Smooth muscle cell (in vitro differentiated cells): Measurements from ENCODE around the gene MRGPRG. TPM values are rescaled to one million over a fixed set of nuclear protein-coding genes. Genes with fewer than 3 reads are reported as not detected.

Experiments used
- DNase-seq: peaks from one replicate; lab custom pipeline; 2025; ENCODE audit not compliant: unreplicated experiment; lab: John Stamatoyannopoulos, UW
- H2AFZ ChIP-seq: fragments of 200-600 bp; sonication (generic); 2 replicates; pipeline ENCODE4 v1.6.0; 2016; ENCODE audit warnings: antibody characterized with exemption, low read depth, mild to moderate bottlenecking
- H3F3A ChIP-seq: fragments of 200-600 bp; sonication (generic); 2 replicates; pipeline ENCODE4 v1.6.0; 2017; ENCODE audit warnings: antibody characterized with exemption, low read depth
- H3K27ac ChIP-seq: fragments of 200-600 bp; sonication (generic); 2 replicates; pipeline ENCODE4 v1.5.1; 2016; ENCODE audit warnings: low read depth, mild to moderate bottlenecking
- H3K27me3 ChIP-seq: fragments of 200-600 bp; sonication (generic); 2 replicates; pipeline ENCODE4 v1.6.1; 2016; ENCODE audit warnings: low read depth, mild to moderate bottlenecking
- H3K36me3 ChIP-seq: fragments of 200-600 bp; sonication (generic); 2 replicates; pipeline ENCODE4 v1.5.1; 2016; ENCODE audit warnings: low read depth
- H3K4me1 ChIP-seq: fragments of 200-600 bp; sonication (generic); 2 replicates; pipeline ENCODE4 v1.5.1; 2016; ENCODE audit warnings: low read depth
- H3K4me2 ChIP-seq: fragments of 200-600 bp; sonication (generic); 2 replicates; pipeline ENCODE4 v1.6.0; 2016; ENCODE audit warnings: mild to moderate bottlenecking
- H3K4me3 ChIP-seq: fragments of 200-600 bp; sonication (generic); 2 replicates; pipeline ENCODE4 v1.5.1; 2016; ENCODE audit warnings: mild to moderate bottlenecking
- H3K79me2 ChIP-seq: fragments of 200-600 bp; sonication (generic); 2 replicates; pipeline ENCODE4 v1.6.0; 2016; ENCODE audit warnings: low read depth, mild to moderate bottlenecking
- H3K9ac ChIP-seq: fragments of 200-600 bp; sonication (generic); 2 replicates; pipeline ENCODE4 v1.6.0; 2016; ENCODE audit warnings: low read depth
- H3K9me3 ChIP-seq: fragments of 200-600 bp; sonication (generic); replicated peaks from 2 replicates; pipeline ENCODE4 v1.5.1; 2016; ENCODE audit warnings: low read depth
- H4K20me1 ChIP-seq: fragments of 200-600 bp; sonication (generic); 2 replicates; pipeline ENCODE4 v1.6.0; 2016; ENCODE audit warnings: low read depth
- CTCF ChIP-seq: fragments of 200-600 bp; sonication (generic); IDR thresholded peaks from 2 replicates; pipeline ENCODE4 v1.5.1; 2017; ENCODE audit warnings: borderline replicate concordance, mild to moderate bottlenecking, antibody characterized with exemption; ENCODE audit not compliant: insufficient read depth, poor library complexity, severe bottlenecking
- WGBS: methylation state at CpG from one replicate; pipeline ENCODE4 v1.1.7; 2016; ENCODE audit warnings: low lambda C conversion rate; 5-methylcytosine and 5-hydroxymethylcytosine counted together
- polyA plus RNA-seq: library from polyadenylated mRNA; unstranded; fragments of >200 nt; fragmentation: Nextera tagmentation; extraction: Ambion mirVana; gene quantifications from 2 replicates; pipeline ENCODE4 v1.2.1, GENCODE V29; 2016
- total RNA-seq: library from RNA; depleted of rRNA; stranded (reverse); fragments of >200 nt; gene quantifications from 2 replicates; pipeline ENCODE4 v1.2.3, GENCODE V29; 2014

Gene MRGPRG
- total and polyA plus RNA-seq, 2 experiments from 2014 or later = not detected

DNA sequence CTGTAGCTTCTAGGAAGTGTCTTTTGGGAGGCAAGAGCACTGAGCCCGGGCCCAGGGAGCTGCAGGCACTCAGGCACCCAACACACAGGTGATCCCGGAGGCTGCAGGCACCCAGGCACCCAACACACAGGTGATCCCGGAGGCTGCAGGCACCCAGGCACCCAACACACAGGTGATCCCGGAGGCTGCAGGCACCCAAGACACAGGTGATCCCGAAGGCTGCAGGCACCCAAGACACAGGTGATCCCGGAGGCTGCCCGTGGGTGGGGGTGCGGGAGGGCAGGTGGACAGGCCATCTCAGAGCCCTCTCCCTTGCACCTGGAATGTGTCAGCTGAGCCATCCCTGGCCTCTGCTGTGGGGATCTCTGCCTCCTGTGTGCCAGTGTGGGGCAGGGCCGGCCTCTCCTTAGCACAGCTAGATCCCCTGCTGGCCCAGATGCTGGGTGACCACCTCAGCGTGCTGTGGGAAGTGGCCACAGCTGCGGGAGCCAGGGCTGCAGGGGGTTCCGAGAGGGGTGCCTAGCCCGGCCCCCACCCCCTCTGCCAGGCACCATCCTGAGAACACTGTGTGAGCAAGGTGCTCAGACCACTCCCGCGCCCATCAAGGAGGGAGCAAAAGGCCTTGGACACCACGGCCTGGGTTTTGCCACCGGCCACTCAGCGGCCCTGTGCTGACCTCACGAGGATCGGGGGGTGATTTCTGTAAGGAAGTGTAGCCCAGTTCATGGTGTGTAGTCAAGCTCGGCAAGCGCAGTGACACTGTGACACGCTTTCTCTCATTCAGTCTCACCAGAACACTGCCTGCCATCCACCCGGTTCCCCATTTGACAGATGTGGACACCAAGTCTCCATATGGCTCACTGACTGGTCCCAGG lies 14.2 kb downstream of the MRGPRG start:
- no peak overlapping the region for H3K4me2 ChIP-seq
- no peak overlapping the region for H3K27ac ChIP-seq
- peaks cover 63% of the 10 kb centered on the region for H3K27me3 ChIP-seq
- no peaks in the 10 kb centered on the region for H3F3A ChIP-seq
- H2AFZ ChIP-seq = no peak overlapping the region
- peaks cover 10% of the 10 kb centered on the region for H3K4me1 ChIP-seq
- 88% methylated on average over 22 of the region's 24 CpGs for WGBS
- H3K4me3 ChIP-seq = no peak overlapping the region
- H3K79me2 ChIP-seq = no peaks in the 10 kb centered on the region
- H3K9ac ChIP-seq = no peak overlapping the region
- no peaks in the 10 kb centered on the region for H3K36me3 ChIP-seq
- TF ChIP-seq CTCF = no peak
- H4K20me1 ChIP-seq = no peaks in the 10 kb centered on the region
- H3K9me3 ChIP-seq = no peaks in the 10 kb centered on the region
- no peak for DNase-seq

GRCh38 chr11:3203221-3204043 lies 15.2 kb downstream of the MRGPRG start:
- H3F3A ChIP-seq = no peaks in the 10 kb centered on the region
- no peak for DNase-seq
- WGBS = 8% methylated on average over 46 of the region's 51 CpGs

DNA sequence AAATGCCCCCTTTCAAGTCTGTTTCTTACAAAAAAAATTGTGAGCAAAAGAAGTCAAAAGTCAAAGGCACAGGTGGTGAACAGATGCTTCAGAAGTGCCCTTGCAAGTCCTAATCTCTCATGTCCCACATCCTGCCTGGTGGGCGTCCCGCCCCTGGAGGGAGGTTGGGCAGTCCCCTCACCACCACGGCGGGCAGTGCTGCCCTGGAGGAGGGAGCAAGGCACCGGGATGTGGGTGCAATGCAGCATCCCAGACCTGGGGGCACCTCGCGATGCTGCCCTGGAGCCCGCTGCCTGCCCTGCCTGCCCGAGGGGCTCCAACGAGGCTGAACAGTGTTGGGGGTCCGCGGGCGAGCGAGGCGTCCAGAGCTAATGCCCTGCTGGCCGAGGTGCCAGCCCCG lies 15.9 kb downstream of the MRGPRG start:
- peaks cover 63% of the 10 kb centered on the region for H3K27me3 ChIP-seq
- no peak overlapping the region for H2AFZ ChIP-seq
- no peak overlapping the region for H3K9ac ChIP-seq
- H3K4me3 ChIP-seq = no peak overlapping the region
- no peak overlapping the region for H3K27ac ChIP-seq
- H3K36me3 ChIP-seq = no peaks in the 10 kb centered on the region
- no peaks in the 10 kb centered on the region for H3K79me2 ChIP-seq
- TF ChIP-seq CTCF = no peak
- WGBS = 57% methylated on average over 17 of the region's 17 CpGs
- no peaks in the 10 kb centered on the region for H3F3A ChIP-seq
- H3K4me2 ChIP-seq = no peak overlapping the region
- no peaks in the 10 kb centered on the region for H4K20me1 ChIP-seq
- peaks cover 10% of the 10 kb centered on the region for H3K4me1 ChIP-seq
- DNase-seq = no peak
- no peaks in the 10 kb centered on the region for H3K9me3 ChIP-seq

More at GRCh38 chr11:3203221-3204043, 15.2 kb downstream of the MRGPRG start:
- Histone ChIP-seq H3K36me3 (no peaks in the 10 kb centered on the region), H3K27me3 (peaks cover 63% of the 10 kb centered on the region), H3K79me2 (no peaks in the 10 kb centered on the region), H3K9me3 (no peaks in the 10 kb centered on the region), H3K4me3 (no peak overlapping the region), H3K4me1 (peaks cover 10% of the 10 kb centered on the region), H3K4me2 (peak overlapping the region; percentile 54), H2AFZ (no peak overlapping the region), H3K27ac (no peak overlapping the region), H3K9ac (no peak overlapping the region), H4K20me1 (no peaks in the 10 kb centered on the region)
- no peak for TF ChIP-seq CTCF
